GM12892 (cell line): ENCODE results near the gene ADSL.

Source experiments
- POLR2A ChIP-seq: IDR thresholded peaks from 2 replicates; pipeline ENCODE4 v1.6.1; 2011; ENCODE audit warnings: low read depth, low read length, control low read depth
- POLR2AphosphoS5 ChIP-seq: IDR thresholded peaks from 2 replicates; pipeline ENCODE4 v1.6.1; 2011; ENCODE audit warnings: low read depth, low read length, control low read depth
- TAF1 ChIP-seq: IDR thresholded peaks from 2 replicates; pipeline ENCODE4 v1.6.1; 2011; ENCODE audit warnings: low read depth, mild to moderate bottlenecking, control low read depth, low read length, borderline replicate concordance

DNA sequence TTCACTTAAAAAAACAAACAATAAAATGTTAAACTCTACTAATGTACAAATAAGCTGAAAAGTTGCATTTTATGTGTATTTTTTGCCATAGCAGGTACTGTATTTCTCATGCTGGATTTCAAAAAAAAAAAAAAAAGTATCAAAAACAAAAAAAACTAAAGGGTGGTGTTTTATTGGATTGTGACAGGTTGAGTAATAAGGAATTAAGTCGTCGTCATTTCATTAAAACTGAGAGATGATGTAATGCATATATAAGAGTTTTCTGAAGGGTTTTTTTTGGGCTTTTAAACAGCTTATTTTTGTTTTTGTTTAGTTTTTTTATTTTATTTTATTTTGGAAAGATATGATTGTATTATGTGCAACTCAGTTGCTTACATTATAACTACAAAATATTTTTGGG is 10.9 kb upstream of the ADSL start:
- no peak for TF ChIP-seq POLR2A
- TF ChIP-seq POLR2AphosphoS5: no peak
- no peak for TF ChIP-seq TAF1
